HFF-Myc (cell line): ENCODE results near the gene GOLGA1.

Experiments
- DNase-seq: peaks from one replicate; pipeline ENCODE4 v3.0.0-alpha.2; 2011; ENCODE audit warnings: low read depth; ENCODE audit errors: extremely low read depth
- H3K4me3 ChIP-seq: replicated peaks from 2 replicates; pipeline ENCODE4 v1.5.1; 2011; ENCODE audit warnings: low read depth, mild to moderate bottlenecking, control low read depth, low read length
- CTCF ChIP-seq: IDR thresholded peaks from 2 replicates; pipeline ENCODE4 v1.5.1; 2012; ENCODE audit warnings: mild to moderate bottlenecking, low read depth, low read length, control low read depth; ENCODE audit errors: missing control alignments

Gene GOLGA1

DNA sequence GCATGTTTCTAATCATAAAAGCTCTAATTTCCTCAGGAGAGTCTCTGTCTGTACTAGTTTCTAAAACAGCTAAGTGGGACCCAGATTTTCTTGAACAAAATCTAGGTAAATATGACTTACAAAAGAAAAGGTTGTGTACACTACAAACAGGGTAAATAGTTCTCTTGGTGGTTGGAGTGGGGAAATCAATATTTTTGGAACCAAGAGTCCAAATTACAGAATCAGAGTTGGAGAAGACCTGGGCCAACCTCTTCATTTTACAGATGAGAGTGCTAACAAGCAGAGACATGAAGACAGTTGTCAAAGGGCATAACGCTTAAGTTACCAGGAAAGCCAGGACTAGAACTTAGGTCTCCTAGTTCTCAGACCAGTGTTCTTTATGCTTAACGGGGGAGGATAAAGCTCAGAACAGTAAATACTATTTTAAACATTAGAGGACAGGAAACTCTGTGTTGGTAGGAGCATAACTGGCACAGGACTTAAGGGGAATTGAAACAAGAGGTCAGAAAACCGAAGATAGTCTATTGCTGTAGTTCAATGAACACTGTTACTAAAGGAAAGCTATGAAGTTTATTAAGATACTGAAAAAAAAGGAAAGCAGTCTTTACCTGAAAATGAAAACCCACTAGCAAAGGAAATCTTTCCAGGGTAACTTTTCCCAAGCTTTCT, 9.3 kb upstream of the GOLGA1 start:
- no peak for TF ChIP-seq CTCF
- DNase-seq, result no peak
- H3K4me3 ChIP-seq, result no peak overlapping the region

DNA sequence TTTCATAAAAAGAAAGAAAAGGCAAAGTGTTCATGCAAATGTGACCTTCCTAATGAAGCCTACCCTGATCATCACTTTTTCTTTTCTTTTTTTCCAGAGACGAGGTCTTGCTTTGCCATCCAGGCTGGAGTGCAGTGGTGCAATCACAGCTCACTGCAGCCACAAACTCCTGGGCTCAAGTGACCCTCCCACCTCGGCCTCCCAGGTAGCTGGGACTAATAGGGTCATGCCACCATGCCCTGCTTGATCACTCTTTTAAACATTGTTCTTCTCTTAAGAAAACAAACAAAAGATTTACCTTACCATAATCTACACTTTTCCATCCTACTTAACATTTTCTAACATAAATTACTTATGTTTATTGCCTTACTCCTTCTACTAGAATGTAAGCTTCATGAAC, 8.5 kb upstream of the GOLGA1 start:
- H3K4me3 ChIP-seq, result no peak overlapping the region

GRCh38 chr9:124947727-124948391, 7.0 kb upstream of the GOLGA1 start:
- no peak for DNase-seq
- no peak for TF ChIP-seq CTCF
- no peak overlapping the region for H3K4me3 ChIP-seq

More for the DNA sequence above, 8.5 kb upstream of the GOLGA1 start:
- no peak for DNase-seq
- no peak for TF ChIP-seq CTCF

GRCh38 chr9:124946167-124946566, 5.3 kb upstream of the GOLGA1 start:
- TF ChIP-seq CTCF, result no peak
- no peak overlapping the region for H3K4me3 ChIP-seq
- no peak for DNase-seq

GRCh38 chr9:124941679-124942561, 1.0 kb upstream of the GOLGA1 start:
- H3K4me3 ChIP-seq, result peak overlapping the region; percentile 90
- TF ChIP-seq CTCF, result no peak
- no peak for DNase-seq

GRCh38 chr9:124940521-124940893, 376 bp downstream of the GOLGA1 start:
- no peak for TF ChIP-seq CTCF
- no peak for DNase-seq
- H3K4me3 ChIP-seq, result peak overlapping the region; percentile 90
